Epithelial cell of proximal tubule (primary cell): ENCODE measurements around the gene ZNF573. TPM values are rescaled to one million over a fixed set of nuclear protein-coding genes. Genes with fewer than 3 reads are reported as not detected.
A peak's percentile ranks its signal among the peaks of the same experiment; 100 is the strongest.
"Not testable (repeated sequence)": the region's sequence is repeated elsewhere in the genome, so short reads cannot be mapped to it uniquely, and the experiment has no call there.

Experiments
- DNase-seq: peaks from one replicate; pipeline ENCODE4 v3.0.0-alpha.2; 2011; ENCODE audit warnings: low read depth
- H3K4me3 ChIP-seq: 2 replicates; pipeline ENCODE4 v1.5.1; 2011; ENCODE audit warnings: low read depth, mild to moderate bottlenecking, low read length
- total RNA-seq: library from RNA; depleted of rRNA; stranded (reverse); fragments of >200 nt; gene quantifications from 2 replicates; pipeline ENCODE4 v1.2.3, GENCODE V29; 2015
- TF ChIP-seq, protein P1 (sequence below): conservative IDR thresholded peaks from 2 replicates; pipeline ENCODE4 v1.5.1; 2012; ENCODE audit warnings: low read depth, mild to moderate bottlenecking, low read length

ZNF573 gene
- total RNA-seq, result 2.0 and 5.6 TPM in 2 replicates

DNA sequence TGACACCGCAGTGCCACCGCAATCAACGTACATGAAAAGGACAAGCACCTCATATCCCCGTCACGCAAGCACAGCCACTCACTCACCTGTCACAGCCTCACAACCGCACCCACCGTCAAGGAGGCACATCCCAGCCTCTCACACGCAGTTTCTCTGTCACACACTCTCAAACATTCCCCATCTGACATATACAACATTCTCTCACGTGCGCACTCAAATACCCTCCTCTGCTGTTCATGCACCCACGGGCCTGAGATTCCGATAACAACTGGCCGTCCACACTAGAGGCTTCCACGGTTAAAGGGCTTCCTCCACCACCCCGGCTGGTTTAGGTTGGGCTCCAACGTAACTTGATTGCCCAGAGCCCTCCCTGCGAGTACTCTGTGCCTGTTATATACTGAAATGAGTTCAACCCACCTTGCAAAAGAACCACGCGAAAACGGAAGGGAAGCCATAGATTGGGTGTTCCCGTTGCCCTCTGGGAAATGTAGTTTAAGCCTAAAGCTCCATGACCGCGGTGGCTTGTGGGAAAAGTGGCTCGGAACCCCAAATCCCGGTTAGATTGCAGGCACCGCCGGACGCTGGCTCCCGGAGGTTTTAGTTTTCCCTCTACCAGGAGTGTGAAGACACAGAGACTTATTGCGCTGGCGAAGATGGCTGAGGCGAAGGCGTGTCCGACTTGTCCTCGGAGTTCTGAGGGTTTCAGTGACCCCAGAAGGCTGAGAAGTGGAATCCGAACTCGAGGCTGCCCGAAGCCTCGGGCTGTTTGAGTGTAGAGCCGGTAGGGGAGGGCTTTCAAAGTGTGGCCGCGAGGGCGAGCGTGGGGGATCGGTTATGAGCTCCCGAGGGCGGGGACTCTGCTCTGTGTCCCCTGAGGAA is at the start of gene ZNF573:
Gene ZNF573 (minus strand): TSS at position 460 of the 879 bp plus-strand sequence. CDS start 5,857 bp downstream, outside the sequence.
- DNase-seq, result peak; percentile 73
- TF ChIP-seq, protein P1, sequence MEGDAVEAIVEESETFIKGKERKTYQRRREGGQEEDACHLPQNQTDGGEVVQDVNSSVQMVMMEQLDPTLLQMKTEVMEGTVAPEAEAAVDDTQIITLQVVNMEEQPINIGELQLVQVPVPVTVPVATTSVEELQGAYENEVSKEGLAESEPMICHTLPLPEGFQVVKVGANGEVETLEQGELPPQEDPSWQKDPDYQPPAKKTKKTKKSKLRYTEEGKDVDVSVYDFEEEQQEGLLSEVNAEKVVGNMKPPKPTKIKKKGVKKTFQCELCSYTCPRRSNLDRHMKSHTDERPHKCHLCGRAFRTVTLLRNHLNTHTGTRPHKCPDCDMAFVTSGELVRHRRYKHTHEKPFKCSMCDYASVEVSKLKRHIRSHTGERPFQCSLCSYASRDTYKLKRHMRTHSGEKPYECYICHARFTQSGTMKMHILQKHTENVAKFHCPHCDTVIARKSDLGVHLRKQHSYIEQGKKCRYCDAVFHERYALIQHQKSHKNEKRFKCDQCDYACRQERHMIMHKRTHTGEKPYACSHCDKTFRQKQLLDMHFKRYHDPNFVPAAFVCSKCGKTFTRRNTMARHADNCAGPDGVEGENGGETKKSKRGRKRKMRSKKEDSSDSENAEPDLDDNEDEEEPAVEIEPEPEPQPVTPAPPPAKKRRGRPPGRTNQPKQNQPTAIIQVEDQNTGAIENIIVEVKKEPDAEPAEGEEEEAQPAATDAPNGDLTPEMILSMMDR, result peak; percentile 8
- peak within 1 kb of the TSS; percentile 99 for H3K4me3 ChIP-seq

DNA sequence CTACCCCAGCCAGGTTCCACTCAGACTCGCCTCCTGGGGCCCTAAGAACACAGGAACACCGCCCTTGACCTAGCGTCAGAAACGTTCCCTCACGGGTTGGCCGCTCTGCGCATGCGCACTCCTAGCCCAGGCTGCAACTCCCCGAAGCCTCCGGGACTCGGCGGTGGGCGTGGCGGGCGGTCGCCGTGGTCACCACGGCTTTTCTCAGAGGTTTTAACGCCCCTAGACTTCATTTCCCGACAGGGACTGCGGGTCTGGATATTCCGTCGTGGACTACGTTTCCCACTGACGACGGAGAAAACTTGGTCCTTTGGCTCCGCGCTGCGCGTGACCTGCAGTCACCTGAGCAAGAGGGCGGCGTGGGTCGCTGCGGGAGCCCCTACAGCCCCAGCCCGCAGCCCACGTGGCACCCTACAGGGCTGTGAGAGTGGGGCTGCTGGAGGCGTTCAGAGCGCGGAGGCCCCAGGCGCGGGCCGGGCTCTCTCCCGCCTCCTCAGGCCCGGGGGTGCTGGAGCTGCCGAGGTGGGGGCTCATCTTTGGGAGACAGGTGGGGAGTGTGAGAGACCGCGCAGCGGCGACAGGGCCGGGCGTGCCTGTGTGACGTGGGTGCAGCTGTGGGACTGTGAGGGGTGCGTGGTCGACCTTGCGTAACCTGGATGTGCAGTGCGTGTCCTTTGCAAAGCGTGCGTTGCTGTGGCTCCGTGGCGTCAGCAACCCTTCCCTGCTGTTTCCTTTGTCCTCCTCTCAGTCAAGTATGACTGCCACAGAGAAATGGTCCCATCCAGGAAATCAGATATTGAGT is 38.0 kb upstream of the ZNF573 start:
- DNase-seq, result no peak
- TF ChIP-seq, protein P1, result no peak
- H3K4me3 ChIP-seq, result peak overlapping the region; percentile 56

DNA sequence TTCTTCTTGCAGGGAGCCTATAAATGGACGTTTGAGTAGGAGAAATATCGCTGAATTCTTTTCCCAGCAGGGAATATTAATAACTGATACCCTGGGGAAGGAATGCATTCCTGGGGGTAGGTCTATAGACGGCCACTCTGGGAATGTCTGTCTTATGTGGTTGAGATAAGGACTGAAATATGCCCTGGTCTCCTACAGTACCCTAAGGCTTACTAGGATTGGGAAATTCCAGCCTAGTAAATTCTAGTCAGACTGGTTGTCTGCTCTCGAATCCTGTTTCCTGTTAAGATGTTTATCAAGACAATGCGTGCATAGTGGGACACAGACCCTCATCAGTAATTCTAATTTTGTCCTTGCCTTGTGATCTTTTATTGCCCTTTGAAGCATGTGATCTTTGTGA is 36.2 kb upstream of the ZNF573 start:
- not testable (repeated sequence) for DNase-seq, H3K4me3 ChIP-seq

DNA sequence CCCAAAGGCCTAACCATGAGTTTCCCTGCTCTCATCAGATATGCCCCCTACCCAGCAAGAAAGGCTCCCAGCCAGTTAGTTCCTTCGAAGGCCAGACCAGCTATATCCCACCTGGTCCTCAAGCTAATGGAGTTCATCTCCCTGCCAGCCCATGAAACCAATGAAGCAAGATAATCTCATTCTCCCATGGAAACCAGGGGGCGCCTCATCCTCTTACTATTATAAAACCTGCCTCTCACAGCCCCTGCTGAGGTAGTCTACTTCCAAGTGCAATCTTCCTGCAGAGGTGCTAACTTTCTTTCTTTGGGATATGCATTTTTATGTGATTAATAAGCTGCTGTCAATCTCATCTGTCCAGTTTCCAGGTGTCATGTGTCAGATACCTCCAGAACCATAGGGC is 34.0 kb upstream of the ZNF573 start:
- TF ChIP-seq, protein P1, result no peak
- no peak overlapping the region for H3K4me3 ChIP-seq
- no peak for DNase-seq

DNA sequence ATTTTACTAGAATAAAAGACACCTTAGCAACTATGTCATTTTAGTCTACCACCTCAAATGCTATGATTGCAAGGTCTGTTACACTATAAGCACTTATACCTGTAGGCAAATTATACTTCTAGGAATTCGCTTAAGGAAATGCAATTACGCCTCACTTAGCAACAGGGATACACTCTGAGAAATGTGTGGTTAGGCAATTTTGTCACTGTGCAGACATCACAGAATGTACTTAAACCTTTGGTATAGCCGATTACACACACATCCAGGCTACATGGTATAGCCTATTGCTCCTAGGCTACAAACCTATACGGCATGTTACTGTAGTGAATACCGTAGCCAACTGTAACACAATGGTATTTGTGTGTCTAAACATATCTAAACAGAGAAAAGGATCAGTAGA is 30.0 kb upstream of the ZNF573 start:
- TF ChIP-seq, protein P1, result no peak
- H3K4me3 ChIP-seq, result no peak overlapping the region
- DNase-seq, result no peak

DNA sequence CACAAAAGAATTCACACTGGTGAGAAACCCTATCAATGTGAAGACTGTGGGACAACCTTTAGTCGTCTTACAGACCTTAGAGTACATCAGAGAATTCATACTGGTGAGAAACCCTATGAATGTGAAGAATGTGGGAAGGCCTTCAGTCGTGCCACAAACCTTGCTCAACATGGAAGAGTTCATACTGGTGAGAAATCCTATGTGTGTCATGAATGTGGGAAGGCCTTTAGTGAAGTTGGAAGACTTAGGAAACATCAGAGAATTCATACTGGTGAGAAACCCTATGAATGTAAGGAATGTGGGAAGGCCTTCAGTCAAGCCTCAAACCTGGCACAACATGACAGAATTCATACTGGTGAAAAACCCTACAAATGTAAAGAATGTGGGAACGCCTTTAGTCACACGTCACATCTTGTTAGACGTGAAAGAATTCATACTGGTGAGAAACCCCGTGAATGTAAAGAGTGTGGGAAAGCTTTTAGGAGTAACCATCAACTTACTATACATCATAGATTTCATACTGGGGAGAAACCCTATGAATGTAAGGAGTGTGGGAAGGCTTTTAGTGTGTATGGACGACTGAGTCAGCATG is 24.0 kb upstream of the ZNF573 start:
- no peak overlapping the region for H3K4me3 ChIP-seq
- DNase-seq, result no peak
- TF ChIP-seq, protein P1, result no peak
